DND-41 (cell line): Measurements from ENCODE around the gene NCOR2.

ENCODE experiments used
- ATAC-seq: fragments of 200-7000 bp; cut with Tn5 transposase; 3 replicates; pipeline ENCODE4 v1.9.1; 2021; ENCODE audit warnings: low read depth; ENCODE audit not compliant: insufficient read depth
- DNase-seq: peaks from one replicate; pipeline ENCODE4 v3.0.0-alpha.2; 2020
- H2AFZ ChIP-seq: 2 replicates; pipeline ENCODE4 v1.6.0; 2012; ENCODE audit warnings: low read depth, low read length
- H3K27ac ChIP-seq: 2 replicates; pipeline ENCODE4 v1.5.1; 2012; ENCODE audit warnings: low read length, inconsistent platforms
- H3K27me3 ChIP-seq: fragments of 200-600 bp; sonication (generic); 2 replicates; pipeline ENCODE4 v1.6.0; 2012; ENCODE audit warnings: low read length, mild to moderate bottlenecking, inconsistent platforms; ENCODE audit not compliant: insufficient read depth, poor library complexity
- H3K36me3 ChIP-seq: 2 replicates; pipeline ENCODE4 v1.5.1; 2012; ENCODE audit warnings: low read length, inconsistent platforms; ENCODE audit not compliant: insufficient read depth
- H3K4me1 ChIP-seq: 2 replicates; pipeline ENCODE4 v1.5.1; 2012; ENCODE audit warnings: mild to moderate bottlenecking, low read length; ENCODE audit not compliant: insufficient read depth
- H3K4me2 ChIP-seq: 2 replicates; pipeline ENCODE4 v1.6.0; 2012; ENCODE audit warnings: mild to moderate bottlenecking, moderate library complexity, low read length, inconsistent platforms; ENCODE audit not compliant: insufficient read depth
- H3K4me3 ChIP-seq, 2 experiments: fragments of 200-600 bp in 1 of 2; shearing (Covaris generic) in 1 of 2; 2 replicates each; pipeline ENCODE4 v1.5.1; 2012 to 2016; ENCODE audit warnings: inconsistent platforms in 2 of 2, low read length in 2 of 2, mild to moderate bottlenecking in 2 of 2, low read depth in 1 of 2, moderate library complexity in 1 of 2
- H3K79me2 ChIP-seq: 2 replicates; pipeline ENCODE4 v1.6.0; 2012; ENCODE audit warnings: low read length, inconsistent platforms; ENCODE audit not compliant: insufficient read depth
- H3K9ac ChIP-seq: 2 replicates; pipeline ENCODE4 v1.6.0; 2012; ENCODE audit warnings: low read depth, mild to moderate bottlenecking, inconsistent platforms, low read length, moderate library complexity
- H3K9me3 ChIP-seq: 2 replicates; pipeline ENCODE4 v1.5.1; 2012; ENCODE audit warnings: low read length, moderate library complexity, mild to moderate bottlenecking, inconsistent platforms; ENCODE audit not compliant: insufficient read depth, severe bottlenecking
- H4K20me1 ChIP-seq: 2 replicates; pipeline ENCODE4 v1.6.0; 2012; ENCODE audit warnings: low read length; ENCODE audit not compliant: insufficient read depth
- EZH2 ChIP-seq: IDR thresholded peaks from 3 replicates; pipeline ENCODE4 v1.6.1; 2012; ENCODE audit warnings: borderline replicate concordance, low read depth, mild to moderate bottlenecking, moderate library complexity, low read length, inconsistent platforms; ENCODE audit not compliant: severe bottlenecking
- TF ChIP-seq, protein P1 (sequence below): IDR thresholded peaks from 2 replicates; pipeline ENCODE4 v1.5.1; 2012; ENCODE audit warnings: borderline replicate concordance, low read length, moderate library complexity, mild to moderate bottlenecking; ENCODE audit not compliant: poor library complexity, severe bottlenecking; ENCODE audit errors: extremely low read depth

The NCOR2 gene

DNA sequence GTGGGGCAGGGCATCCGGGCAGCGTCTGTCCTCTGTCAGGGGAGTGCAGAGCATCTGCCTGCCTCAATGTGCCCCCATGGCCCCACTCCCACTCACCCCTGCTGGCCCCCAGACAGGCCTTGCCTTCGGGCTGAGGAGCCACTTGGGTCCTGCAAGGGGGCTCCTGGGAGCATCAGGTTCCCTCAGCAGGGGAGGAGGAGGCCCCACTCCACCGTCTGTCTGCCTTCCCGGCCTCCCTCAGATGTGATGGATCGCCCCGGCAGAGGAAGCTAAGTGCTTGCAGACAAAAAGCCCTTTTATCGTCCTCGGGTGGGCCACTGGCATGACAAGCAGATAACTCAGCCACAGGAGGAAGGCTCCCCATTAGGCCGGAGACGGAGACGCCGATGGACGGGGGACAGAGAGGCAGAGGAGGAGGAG, 35.1 kb downstream of the NCOR2 start:
- H3K4me1 ChIP-seq: no peaks in the 10 kb centered on the region
- H3K27me3 ChIP-seq: no peaks in the 10 kb centered on the region
- H3K4me3 ChIP-seq: no peak overlapping the region
- no peak overlapping the region for H3K4me2 ChIP-seq
- no peak overlapping the region for H2AFZ ChIP-seq
- TF ChIP-seq EZH2: no peak
- TF ChIP-seq, protein P1, sequence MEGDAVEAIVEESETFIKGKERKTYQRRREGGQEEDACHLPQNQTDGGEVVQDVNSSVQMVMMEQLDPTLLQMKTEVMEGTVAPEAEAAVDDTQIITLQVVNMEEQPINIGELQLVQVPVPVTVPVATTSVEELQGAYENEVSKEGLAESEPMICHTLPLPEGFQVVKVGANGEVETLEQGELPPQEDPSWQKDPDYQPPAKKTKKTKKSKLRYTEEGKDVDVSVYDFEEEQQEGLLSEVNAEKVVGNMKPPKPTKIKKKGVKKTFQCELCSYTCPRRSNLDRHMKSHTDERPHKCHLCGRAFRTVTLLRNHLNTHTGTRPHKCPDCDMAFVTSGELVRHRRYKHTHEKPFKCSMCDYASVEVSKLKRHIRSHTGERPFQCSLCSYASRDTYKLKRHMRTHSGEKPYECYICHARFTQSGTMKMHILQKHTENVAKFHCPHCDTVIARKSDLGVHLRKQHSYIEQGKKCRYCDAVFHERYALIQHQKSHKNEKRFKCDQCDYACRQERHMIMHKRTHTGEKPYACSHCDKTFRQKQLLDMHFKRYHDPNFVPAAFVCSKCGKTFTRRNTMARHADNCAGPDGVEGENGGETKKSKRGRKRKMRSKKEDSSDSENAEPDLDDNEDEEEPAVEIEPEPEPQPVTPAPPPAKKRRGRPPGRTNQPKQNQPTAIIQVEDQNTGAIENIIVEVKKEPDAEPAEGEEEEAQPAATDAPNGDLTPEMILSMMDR: no peak
- no peaks in the 10 kb centered on the region for H3K9me3 ChIP-seq
- H3K27ac ChIP-seq: no peak overlapping the region
- H3K79me2 ChIP-seq: peaks cover 89% of the 10 kb centered on the region
- H3K9ac ChIP-seq: no peak overlapping the region
- peaks cover 12% of the 10 kb centered on the region for H3K36me3 ChIP-seq
- DNase-seq (no peak), ATAC-seq (peak; percentile 29; the same call in 1 of the 3 replicates)
- H4K20me1 ChIP-seq: peaks cover 81% of the 10 kb centered on the region

DNA sequence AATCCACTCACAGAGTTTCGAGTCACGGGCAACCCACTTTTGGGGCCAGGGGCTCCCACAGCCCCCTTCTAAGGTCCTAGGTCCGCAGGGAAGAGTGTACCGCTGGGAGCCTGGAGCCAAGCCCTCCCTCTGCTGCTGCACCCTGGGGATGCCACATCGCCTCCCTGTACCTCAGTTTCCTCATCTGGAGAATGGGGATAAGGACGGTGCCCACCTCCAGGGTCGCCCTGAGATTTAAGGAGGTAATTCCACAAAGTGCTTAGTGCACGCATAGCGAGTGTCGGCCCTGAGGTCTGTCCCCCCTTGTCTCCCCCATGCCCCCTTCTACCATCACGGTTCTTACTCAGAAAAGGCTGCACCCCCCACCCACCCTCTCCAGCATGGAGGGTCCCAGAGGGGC, 35.5 kb downstream of the NCOR2 start:
- no peak overlapping the region for H3K27ac ChIP-seq
- no peak overlapping the region for H3K9ac ChIP-seq
- no peak for DNase-seq
- 0 out of 3 replicates have a peak, but pooled peaks have one; percentile 10 for ATAC-seq
- H4K20me1 ChIP-seq: peaks cover 80% of the 10 kb centered on the region
- peaks cover 12% of the 10 kb centered on the region for H3K36me3 ChIP-seq
- no peaks in the 10 kb centered on the region for H3K27me3 ChIP-seq
- H2AFZ ChIP-seq: no peak overlapping the region
- H3K9me3 ChIP-seq: no peaks in the 10 kb centered on the region
- H3K4me2 ChIP-seq: no peak overlapping the region
- TF ChIP-seq, protein P1: no peak
- no peak for TF ChIP-seq EZH2
- H3K79me2 ChIP-seq: peaks cover 87% of the 10 kb centered on the region
- H3K4me3 ChIP-seq: no peak overlapping the region
- H3K4me1 ChIP-seq: no peaks in the 10 kb centered on the region

DNA sequence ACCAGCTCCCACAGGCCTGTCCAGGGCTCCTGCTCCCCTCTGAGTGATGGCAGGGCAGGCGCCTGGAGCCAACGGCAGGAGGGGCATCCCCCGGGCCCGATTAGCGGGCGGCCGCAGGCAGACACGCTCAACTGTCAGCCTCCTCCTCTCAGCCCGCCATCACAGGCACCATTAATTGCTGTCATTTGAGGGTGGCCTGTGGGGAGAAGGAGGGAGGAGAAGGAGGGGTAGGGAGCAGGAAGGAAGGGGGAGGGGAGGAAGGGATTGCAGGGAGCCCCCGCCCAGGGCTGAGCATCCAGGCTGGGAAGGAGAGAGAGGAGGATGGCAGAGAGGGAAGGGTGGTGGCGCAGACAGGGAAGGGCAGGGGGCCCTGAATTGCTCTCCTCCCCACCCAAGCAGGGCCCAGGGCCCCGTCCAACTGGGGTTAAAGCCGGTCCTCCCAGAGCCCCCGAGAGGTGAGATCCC, 36.1 kb downstream of the NCOR2 start:
- H3K4me3 ChIP-seq: no peak overlapping the region
- peaks cover 87% of the 10 kb centered on the region for H3K79me2 ChIP-seq
- no peak for TF ChIP-seq EZH2
- TF ChIP-seq, protein P1: no peak
- no peaks in the 10 kb centered on the region for H3K9me3 ChIP-seq
- ATAC-seq (no peak; the same call in 2 of the 3 replicates), DNase-seq (no peak)
- H2AFZ ChIP-seq: no peak overlapping the region
- no peak overlapping the region for H3K27ac ChIP-seq
- no peak overlapping the region for H3K4me2 ChIP-seq
- peaks cover 80% of the 10 kb centered on the region for H4K20me1 ChIP-seq
- H3K27me3 ChIP-seq: no peaks in the 10 kb centered on the region
- H3K9ac ChIP-seq: no peak overlapping the region
- H3K4me1 ChIP-seq: no peaks in the 10 kb centered on the region
- peaks cover 12% of the 10 kb centered on the region for H3K36me3 ChIP-seq

DNA sequence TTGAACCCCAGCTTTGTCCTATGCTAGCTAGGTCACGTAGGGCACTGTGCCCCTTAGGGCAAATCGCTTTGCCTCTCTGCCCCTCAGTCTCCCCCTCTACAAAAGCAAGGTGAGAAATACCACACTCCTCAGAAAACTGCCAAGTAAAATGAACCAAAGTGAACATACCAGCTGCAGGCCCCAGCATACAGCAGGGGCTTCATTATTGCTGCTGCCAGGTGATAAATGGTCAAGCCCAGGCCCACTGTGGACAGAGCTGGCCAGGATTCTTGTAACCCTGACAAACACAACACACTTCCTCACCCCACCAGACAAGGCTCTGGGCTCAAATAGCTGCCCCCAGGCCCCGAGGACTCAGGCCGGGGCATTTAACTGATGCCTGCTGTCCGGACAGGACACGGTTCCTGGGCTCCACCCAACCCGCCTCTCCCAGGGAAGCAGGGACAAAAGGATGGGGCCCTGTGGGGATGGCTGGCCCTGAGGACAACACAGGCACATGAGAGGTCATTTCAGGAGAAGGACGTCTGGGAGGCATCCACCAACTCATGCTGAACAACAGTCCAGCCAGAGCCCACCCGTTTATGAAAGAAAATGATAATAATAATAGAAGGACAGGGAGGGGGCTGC, 36.7 kb downstream of the NCOR2 start:
- no peaks in the 10 kb centered on the region for H3K27me3 ChIP-seq
- no peak overlapping the region for H3K4me3 ChIP-seq
- no peaks in the 10 kb centered on the region for H3K4me1 ChIP-seq
- H3K9ac ChIP-seq: no peak overlapping the region
- H2AFZ ChIP-seq: no peak overlapping the region
- H3K27ac ChIP-seq: no peak overlapping the region
- TF ChIP-seq EZH2: no peak
- TF ChIP-seq, protein P1: no peak
- DNase-seq (no peak), ATAC-seq (no peak)
- H3K4me2 ChIP-seq: no peak overlapping the region
- H3K9me3 ChIP-seq: no peaks in the 10 kb centered on the region
- H3K36me3 ChIP-seq: peaks cover 12% of the 10 kb centered on the region
- H4K20me1 ChIP-seq: peaks cover 81% of the 10 kb centered on the region
- H3K79me2 ChIP-seq: peaks cover 87% of the 10 kb centered on the region
